Neural progenitor cell (in vitro differentiated cells): ENCODE data around the gene DYSF.

Source experiments
- EZH2phosphoT487 ChIP-seq: fragments of 200-600 bp; sonication (generic); IDR thresholded peaks from 2 replicates; pipeline ENCODE4 v1.6.1; 2017; ENCODE audit warnings: antibody characterized with exemption
- TF ChIP-seq, protein P1 (sequence below): fragments of 200-600 bp; sonication (generic); IDR thresholded peaks from 2 replicates; pipeline ENCODE4 v1.5.1; 2017; ENCODE audit warnings: antibody characterized with exemption, mild to moderate bottlenecking

- TF ChIP-seq, protein P1, sequence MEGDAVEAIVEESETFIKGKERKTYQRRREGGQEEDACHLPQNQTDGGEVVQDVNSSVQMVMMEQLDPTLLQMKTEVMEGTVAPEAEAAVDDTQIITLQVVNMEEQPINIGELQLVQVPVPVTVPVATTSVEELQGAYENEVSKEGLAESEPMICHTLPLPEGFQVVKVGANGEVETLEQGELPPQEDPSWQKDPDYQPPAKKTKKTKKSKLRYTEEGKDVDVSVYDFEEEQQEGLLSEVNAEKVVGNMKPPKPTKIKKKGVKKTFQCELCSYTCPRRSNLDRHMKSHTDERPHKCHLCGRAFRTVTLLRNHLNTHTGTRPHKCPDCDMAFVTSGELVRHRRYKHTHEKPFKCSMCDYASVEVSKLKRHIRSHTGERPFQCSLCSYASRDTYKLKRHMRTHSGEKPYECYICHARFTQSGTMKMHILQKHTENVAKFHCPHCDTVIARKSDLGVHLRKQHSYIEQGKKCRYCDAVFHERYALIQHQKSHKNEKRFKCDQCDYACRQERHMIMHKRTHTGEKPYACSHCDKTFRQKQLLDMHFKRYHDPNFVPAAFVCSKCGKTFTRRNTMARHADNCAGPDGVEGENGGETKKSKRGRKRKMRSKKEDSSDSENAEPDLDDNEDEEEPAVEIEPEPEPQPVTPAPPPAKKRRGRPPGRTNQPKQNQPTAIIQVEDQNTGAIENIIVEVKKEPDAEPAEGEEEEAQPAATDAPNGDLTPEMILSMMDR: no peak
- no peak for TF ChIP-seq EZH2phosphoT487
These were observed 156.6 kb downstream of the DYSF start for GRCh38 chr2:71609958-71610357.
